ENCODE measurements around the gene PMCH.
"Not testable (repeated sequence)": the region's sequence is repeated elsewhere in the genome, so short reads cannot be mapped to it uniquely, and the experiment has no call there.

The PMCH gene

GRCh38 chr12:102197789-102198188 lies at the start of gene PMCH:
TSS of gene PMCH (minus strand) at chr12:102197833. CDS start at chr12:102197770, 63 bp downstream.
- TF ChIP-seq CTCF (IDR thresholded peaks at IDR 0.05; ENCODE audit: extremely low read depth, missing control alignments): no peak
- DNase-seq (ENCODE audit: low spot score): peak; percentile 56

GRCh38 chr12:102240859-102241258 lies 43.2 kb upstream of the PMCH start:
- DNase-seq (ENCODE audit: low spot score): not testable (repeated sequence)

- DNase-seq (ENCODE audit: low spot score): no peak
- no peak for TF ChIP-seq CTCF (IDR thresholded peaks at IDR 0.05; ENCODE audit: extremely low read depth, missing control alignments)
These were observed 37.0 kb upstream of the PMCH start for GRCh38 chr12:102234599-102234998.

- no peak for DNase-seq (ENCODE audit: low spot score)
- no peak for TF ChIP-seq CTCF (IDR thresholded peaks at IDR 0.05; ENCODE audit: extremely low read depth, missing control alignments)
These were observed 34.8 kb upstream of the PMCH start for GRCh38 chr12:102232446-102232845.

- DNase-seq (ENCODE audit: low spot score): no peak
- no peak for TF ChIP-seq CTCF (IDR thresholded peaks at IDR 0.05; ENCODE audit: extremely low read depth, missing control alignments)
These were observed 34.4 kb upstream of the PMCH start for GRCh38 chr12:102232036-102232435.

GRCh38 chr12:102227954-102228353 lies 30.3 kb upstream of the PMCH start:
- no peak for DNase-seq (ENCODE audit: low spot score)
- TF ChIP-seq CTCF (IDR thresholded peaks at IDR 0.05; ENCODE audit: extremely low read depth, missing control alignments): no peak

GRCh38 chr12:102220736-102221135 lies 23.1 kb upstream of the PMCH start:
- DNase-seq (ENCODE audit: low spot score): no peak
- TF ChIP-seq CTCF (IDR thresholded peaks at IDR 0.05; ENCODE audit: extremely low read depth, missing control alignments): no peak

- no peak for TF ChIP-seq CTCF (IDR thresholded peaks at IDR 0.05; ENCODE audit: extremely low read depth, missing control alignments)
- DNase-seq (ENCODE audit: low spot score): no peak
These were observed 18.5 kb upstream of the PMCH start for GRCh38 chr12:102215992-102216691.
